ENCODE data around the gene CPA1.

CPA1 gene

DNA sequence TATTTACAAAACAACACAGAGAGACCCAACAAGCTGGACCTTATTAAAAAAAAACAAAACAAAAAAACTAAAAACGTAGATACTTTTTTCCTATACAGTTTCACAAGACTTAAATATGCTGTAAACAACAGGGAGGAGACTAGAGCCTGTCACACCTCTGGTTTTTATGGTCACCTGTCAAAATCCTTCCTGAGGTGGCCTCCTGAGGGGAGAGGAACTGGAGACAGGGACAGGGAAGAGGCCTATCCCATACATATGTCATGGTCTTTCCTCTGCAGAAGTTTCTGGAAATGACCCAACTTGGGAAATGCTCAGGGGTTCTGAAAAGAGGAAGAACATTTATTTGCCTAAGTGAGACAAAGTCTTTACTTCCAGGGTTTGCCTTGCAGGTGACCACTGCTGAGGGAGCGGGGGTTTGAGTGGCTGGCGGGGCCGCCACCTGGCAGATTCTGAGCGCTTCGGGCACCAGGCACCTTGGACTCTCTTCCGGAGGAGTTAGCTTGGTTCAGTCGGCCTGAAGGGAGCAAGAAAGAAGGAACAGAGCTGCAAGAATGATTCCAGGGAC is 18.3 kb downstream of the CPA1 start:
- Histone ChIP-seq H3K36me3 (ENCODE audit: insufficient read depth, low read length) (peaks cover 40% of the 10 kb centered on the region), H3K4me3 (ENCODE audit: low read length) (no peak overlapping the region), H2AFZ (ENCODE audit: low read depth, low read length) (no peak overlapping the region), H3K27me3 (ENCODE audit: insufficient read depth, low read length) (no peaks in the 10 kb centered on the region), H3K9me3 (ENCODE audit: low read length) (peaks cover 1% of the 10 kb centered on the region), H3K4me1 (ENCODE audit: insufficient read depth, low read length) (peaks cover 13% of the 10 kb centered on the region)

DNA sequence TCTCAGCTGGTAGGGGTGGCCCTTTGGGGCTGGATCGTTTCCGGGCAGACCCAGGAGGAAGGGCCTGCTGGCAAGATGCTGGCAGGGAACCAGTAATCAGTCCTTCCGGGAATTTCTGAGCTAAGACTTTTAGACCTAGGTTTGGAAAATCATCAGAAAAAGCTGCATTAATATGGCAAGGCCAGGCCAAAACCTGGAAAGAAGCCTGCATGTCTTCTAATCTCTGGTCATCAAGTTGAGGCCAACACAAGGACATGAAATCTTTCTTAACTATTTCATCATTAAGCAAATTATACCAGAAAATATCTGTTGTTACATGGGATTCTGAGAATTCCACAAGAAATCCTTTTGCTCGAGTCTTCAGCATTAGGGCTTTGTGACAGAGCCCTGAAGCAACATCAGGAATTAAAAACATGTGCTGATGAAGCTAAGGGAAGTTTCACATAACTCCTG is 19.9 kb downstream of the CPA1 start:
- peaks cover 1% of the 10 kb centered on the region for H3K9me3 ChIP-seq (ENCODE audit: low read length)
- H3K4me3 ChIP-seq (ENCODE audit: low read length), result no peak overlapping the region
- no peaks in the 10 kb centered on the region for H3K27me3 ChIP-seq (ENCODE audit: insufficient read depth, low read length)
- H3K36me3 ChIP-seq (ENCODE audit: insufficient read depth, low read length), result peaks cover 42% of the 10 kb centered on the region
- no peak overlapping the region for H2AFZ ChIP-seq (ENCODE audit: low read depth, low read length)
- H3K4me1 ChIP-seq (ENCODE audit: insufficient read depth, low read length), result peaks cover 13% of the 10 kb centered on the region

DNA sequence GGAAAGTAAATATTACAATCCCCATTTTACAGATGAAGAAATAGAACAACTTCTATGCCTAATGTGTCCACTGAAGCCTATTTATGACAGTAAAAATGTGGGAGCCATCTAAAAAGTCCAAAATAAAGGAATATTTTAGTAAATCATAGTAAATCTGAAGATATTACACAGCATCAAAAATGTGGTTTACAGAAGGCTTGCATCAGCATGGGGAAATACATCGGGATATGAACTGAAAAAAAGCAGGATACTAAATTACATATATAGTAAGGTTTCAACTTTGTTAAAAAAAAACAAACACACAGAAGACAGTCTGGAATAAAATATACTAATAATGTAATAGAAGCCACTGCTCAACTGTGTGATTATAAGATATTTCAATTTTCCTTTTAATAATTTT is 20.8 kb downstream of the CPA1 start:
- Histone ChIP-seq H3K36me3 (ENCODE audit: insufficient read depth, low read length) (peaks cover 42% of the 10 kb centered on the region), H3K27me3 (ENCODE audit: insufficient read depth, low read length) (no peaks in the 10 kb centered on the region), H3K4me1 (ENCODE audit: insufficient read depth, low read length) (peaks cover 9% of the 10 kb centered on the region), H3K4me3 (ENCODE audit: low read length) (no peak overlapping the region), H3K9me3 (ENCODE audit: low read length) (peaks cover 1% of the 10 kb centered on the region), H2AFZ (ENCODE audit: low read depth, low read length) (no peak overlapping the region)

DNA sequence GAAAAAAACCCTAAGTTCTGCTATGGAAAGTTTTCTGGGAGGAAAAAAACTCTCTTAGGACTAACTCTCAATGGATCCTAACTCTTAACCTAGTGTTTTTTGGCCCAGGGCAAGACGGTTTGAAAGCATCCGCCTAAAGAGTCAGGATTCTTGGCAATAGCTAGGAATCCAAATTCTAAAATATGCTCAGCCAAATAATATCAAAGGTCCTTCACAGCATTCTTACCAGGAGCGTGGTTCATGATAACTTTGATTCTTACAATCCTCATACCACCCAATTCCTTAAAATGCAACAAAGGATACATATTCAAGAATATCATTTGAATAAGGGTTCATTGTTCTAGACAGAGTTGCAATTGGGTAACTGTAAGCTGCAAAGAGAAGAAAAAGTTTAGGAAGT is 21.3 kb downstream of the CPA1 start:
- H2AFZ ChIP-seq (ENCODE audit: low read depth, low read length), result no peak overlapping the region
- H3K36me3 ChIP-seq (ENCODE audit: insufficient read depth, low read length), result peaks cover 42% of the 10 kb centered on the region

DNA sequence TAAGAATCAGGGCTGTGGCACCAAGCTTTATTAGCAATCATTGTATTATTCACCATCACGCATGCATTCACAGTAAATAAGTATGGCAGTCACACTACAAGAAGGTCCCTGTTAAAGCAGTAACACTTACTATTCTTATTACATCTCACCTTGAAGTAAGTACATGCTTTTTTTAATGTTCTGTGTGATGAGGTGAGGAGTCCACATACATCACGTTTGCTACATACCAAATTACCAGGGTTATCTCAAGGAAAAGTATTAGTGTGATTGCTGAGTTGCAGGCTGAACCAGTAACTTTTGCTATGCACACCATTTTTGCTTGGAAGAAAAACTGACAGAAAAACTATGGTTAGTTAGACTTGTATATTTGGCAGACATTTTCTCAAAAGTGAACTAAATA is 24.7 kb downstream of the CPA1 start:
- Histone ChIP-seq H2AFZ (ENCODE audit: low read depth, low read length) (no peak overlapping the region), H3K4me1 (ENCODE audit: insufficient read depth, low read length) (peaks cover 20% of the 10 kb centered on the region), H3K4me3 (ENCODE audit: low read length) (no peak overlapping the region), H3K9me3 (ENCODE audit: low read length) (no peaks in the 10 kb centered on the region), H3K36me3 (ENCODE audit: insufficient read depth, low read length) (peaks cover 28% of the 10 kb centered on the region), H3K27me3 (ENCODE audit: insufficient read depth, low read length) (no peaks in the 10 kb centered on the region)

More for the DNA sequence above, 21.3 kb downstream of the CPA1 start:
- H3K4me1 ChIP-seq (ENCODE audit: insufficient read depth, low read length), result peaks cover 9% of the 10 kb centered on the region
- peaks cover 1% of the 10 kb centered on the region for H3K9me3 ChIP-seq (ENCODE audit: low read length)
- no peak overlapping the region for H3K4me3 ChIP-seq (ENCODE audit: low read length)
- no peaks in the 10 kb centered on the region for H3K27me3 ChIP-seq (ENCODE audit: insufficient read depth, low read length)

DNA sequence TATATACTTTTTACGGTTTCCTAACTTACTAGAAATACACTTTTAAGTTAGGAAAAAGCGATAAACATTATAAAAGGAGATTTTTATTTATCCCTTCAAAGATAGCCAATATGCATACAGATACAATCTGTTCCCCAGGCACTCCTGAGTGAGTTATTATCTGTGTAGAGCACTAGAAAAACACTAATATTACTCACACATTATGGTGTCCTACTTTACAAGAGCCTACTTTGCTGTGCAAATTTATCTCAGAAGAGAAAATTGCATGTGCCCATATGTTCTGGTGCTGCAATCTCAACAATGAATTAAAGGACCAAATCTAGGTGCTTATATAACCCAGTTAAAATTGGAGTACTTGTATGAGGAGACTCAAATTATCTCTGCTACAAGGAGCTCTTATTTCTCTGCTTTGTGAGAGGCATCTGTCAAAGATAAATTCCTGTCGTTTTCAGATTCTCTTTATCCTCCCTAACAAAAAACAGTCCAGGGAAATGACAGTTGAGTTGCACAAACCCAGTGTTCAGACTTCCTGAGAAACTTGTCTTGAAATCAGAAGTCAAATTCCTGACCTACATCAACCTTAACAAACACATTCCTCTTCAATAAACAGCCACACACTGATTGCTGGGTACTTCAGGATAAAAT is 28.9 kb downstream of the CPA1 start:
- H3K9me3 ChIP-seq (ENCODE audit: low read length), result no peaks in the 10 kb centered on the region
- peaks cover 5% of the 10 kb centered on the region for H3K36me3 ChIP-seq (ENCODE audit: insufficient read depth, low read length)
- H3K27me3 ChIP-seq (ENCODE audit: insufficient read depth, low read length), result no peaks in the 10 kb centered on the region
- no peak overlapping the region for H3K4me3 ChIP-seq (ENCODE audit: low read length)
- no peak overlapping the region for H2AFZ ChIP-seq (ENCODE audit: low read depth, low read length)
- H3K4me1 ChIP-seq (ENCODE audit: insufficient read depth, low read length), result peaks cover 39% of the 10 kb centered on the region

DNA sequence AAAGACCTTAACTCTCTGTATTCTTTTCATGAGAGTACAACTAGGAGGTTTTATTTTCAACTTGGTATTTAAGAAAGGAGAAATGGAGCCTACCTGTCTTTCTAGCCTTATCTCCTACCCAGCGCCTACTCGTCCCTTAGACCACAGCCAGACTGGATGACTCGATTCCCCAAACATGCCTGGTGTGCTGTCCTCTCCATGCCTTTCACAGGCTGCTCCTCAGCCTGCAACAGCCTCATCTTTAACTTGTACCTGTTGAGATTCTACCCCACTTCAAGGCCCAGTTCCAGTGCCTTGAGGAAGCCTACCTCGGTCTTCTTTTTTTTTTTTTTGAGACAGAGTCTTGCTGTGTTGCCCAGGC is 29.4 kb downstream of the CPA1 start:
- Histone ChIP-seq H2AFZ (ENCODE audit: low read depth, low read length) (no peak overlapping the region), H3K27me3 (ENCODE audit: insufficient read depth, low read length) (no peaks in the 10 kb centered on the region), H3K9me3 (ENCODE audit: low read length) (no peaks in the 10 kb centered on the region), H3K4me3 (ENCODE audit: low read length) (no peak overlapping the region), H3K4me1 (ENCODE audit: insufficient read depth, low read length) (peaks cover 39% of the 10 kb centered on the region), H3K36me3 (ENCODE audit: insufficient read depth, low read length) (peaks cover 5% of the 10 kb centered on the region)

DNA sequence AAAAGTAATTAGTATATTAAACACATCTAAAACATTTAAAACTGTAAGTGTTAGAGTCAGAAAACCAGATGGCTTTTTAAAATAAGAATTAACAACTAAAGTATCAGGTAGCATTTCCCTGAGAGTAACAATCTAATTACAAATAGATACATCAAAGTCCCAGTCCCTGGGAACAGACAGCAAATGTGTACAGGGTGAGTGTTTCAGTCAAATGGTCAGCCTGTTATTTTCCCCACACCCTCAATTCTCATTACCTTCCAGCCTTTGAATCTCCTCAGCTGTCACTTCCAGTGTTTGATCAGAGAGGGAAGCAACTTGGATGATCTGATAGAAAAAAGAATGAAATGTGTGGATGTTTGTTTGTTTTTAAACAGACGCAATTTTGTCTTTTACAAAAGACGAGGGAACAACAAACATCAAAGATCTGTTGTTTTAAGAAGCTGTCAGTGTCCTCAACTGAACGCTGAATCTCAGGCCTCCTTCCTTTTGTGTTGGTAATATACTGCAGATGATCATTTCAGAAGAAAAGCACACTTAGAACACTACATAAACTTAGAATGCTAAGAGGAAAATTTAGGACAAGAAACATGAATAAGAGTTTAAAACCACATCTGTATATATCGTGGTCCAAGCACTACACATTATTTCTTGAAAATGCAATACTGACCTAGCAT is 30.7 kb downstream of the CPA1 start:
- Histone ChIP-seq H3K27me3 (ENCODE audit: insufficient read depth, low read length) (no peaks in the 10 kb centered on the region), H3K36me3 (ENCODE audit: insufficient read depth, low read length) (peaks cover 5% of the 10 kb centered on the region), H3K4me3 (ENCODE audit: low read length) (no peak overlapping the region), H2AFZ (ENCODE audit: low read depth, low read length) (no peak overlapping the region), H3K4me1 (ENCODE audit: insufficient read depth, low read length) (peaks cover 39% of the 10 kb centered on the region), H3K9me3 (ENCODE audit: low read length) (no peaks in the 10 kb centered on the region)

DNA sequence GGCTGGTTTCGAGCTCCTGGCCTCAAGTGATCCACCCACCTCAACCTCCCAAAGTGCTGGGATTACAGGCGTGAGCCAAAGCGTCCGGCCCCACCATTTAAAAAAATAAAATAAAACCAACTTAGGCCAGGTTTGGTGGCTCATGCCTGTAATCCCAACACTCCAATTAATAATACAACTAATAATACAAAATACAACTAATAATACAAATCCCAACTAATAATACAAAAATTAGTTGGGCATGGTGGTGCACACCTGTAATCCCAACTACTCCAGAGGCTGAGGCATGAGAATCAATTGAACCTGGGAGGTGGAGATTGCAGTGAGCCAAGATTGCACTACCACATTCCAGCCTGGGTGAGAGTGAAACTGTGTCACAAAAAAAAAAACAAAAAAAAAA is 32.9 kb downstream of the CPA1 start:
- Histone ChIP-seq H3K36me3 (ENCODE audit: insufficient read depth, low read length) (peaks cover 5% of the 10 kb centered on the region), H3K4me1 (ENCODE audit: insufficient read depth, low read length) (peaks cover 50% of the 10 kb centered on the region), H3K27me3 (ENCODE audit: insufficient read depth, low read length) (no peaks in the 10 kb centered on the region), H3K9me3 (ENCODE audit: low read length) (no peaks in the 10 kb centered on the region), H3K4me3 (ENCODE audit: low read length) (no peak overlapping the region), H2AFZ (ENCODE audit: low read depth, low read length) (no peak overlapping the region)

DNA sequence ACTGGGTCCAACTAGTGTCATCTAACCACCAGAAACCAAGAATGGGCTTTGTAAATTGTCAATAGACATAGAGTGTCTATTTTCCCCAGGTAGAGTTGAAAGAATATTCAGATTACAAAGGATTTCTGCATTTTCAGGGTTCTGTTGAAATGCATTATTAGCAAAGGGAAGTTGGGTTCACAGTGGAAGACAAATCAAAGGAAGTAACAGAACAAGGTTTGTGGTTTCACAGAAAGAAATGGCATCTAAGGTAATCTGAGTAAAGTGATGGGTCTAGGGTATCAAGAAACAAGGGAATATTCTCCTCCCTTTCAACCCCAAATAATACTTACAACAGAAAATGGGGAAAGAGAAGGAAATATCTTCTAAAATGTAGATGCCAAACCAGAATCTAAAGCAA is 34.7 kb downstream of the CPA1 start:
- H3K9me3 ChIP-seq (ENCODE audit: low read length), result no peaks in the 10 kb centered on the region
- H3K4me1 ChIP-seq (ENCODE audit: insufficient read depth, low read length), result peaks cover 49% of the 10 kb centered on the region
- H3K36me3 ChIP-seq (ENCODE audit: insufficient read depth, low read length), result peaks cover 5% of the 10 kb centered on the region
- H2AFZ ChIP-seq (ENCODE audit: low read depth, low read length), result no peak overlapping the region
- no peak overlapping the region for H3K4me3 ChIP-seq (ENCODE audit: low read length)
- H3K27me3 ChIP-seq (ENCODE audit: insufficient read depth, low read length), result no peaks in the 10 kb centered on the region

DNA sequence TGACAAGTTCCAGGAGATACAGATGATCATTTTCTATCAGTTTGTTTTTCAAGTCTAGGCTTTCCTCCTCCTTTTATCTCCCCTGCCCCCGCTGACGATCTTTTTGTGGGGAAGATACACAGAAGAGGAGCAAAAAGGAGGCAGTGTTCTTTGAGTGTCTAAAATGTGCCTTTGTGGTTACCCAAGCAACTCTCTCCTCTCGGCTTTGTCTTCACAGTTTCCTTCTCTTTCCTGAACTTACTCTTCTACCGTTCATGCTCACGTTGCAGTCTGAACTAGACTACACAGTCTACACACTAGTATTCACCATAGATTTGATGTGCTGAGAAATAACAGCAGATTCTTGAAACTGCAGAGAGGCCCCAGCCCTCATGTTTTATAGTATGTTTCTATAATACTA is 36.9 kb downstream of the CPA1 start:
- Histone ChIP-seq H3K36me3 (ENCODE audit: insufficient read depth, low read length) (no peaks in the 10 kb centered on the region), H3K27me3 (ENCODE audit: insufficient read depth, low read length) (no peaks in the 10 kb centered on the region), H3K4me1 (ENCODE audit: insufficient read depth, low read length) (peaks cover 49% of the 10 kb centered on the region), H2AFZ (ENCODE audit: low read depth, low read length) (peak overlapping the region; percentile 50), H3K9me3 (ENCODE audit: low read length) (no peaks in the 10 kb centered on the region), H3K4me3 (ENCODE audit: low read length) (no peak overlapping the region)

DNA sequence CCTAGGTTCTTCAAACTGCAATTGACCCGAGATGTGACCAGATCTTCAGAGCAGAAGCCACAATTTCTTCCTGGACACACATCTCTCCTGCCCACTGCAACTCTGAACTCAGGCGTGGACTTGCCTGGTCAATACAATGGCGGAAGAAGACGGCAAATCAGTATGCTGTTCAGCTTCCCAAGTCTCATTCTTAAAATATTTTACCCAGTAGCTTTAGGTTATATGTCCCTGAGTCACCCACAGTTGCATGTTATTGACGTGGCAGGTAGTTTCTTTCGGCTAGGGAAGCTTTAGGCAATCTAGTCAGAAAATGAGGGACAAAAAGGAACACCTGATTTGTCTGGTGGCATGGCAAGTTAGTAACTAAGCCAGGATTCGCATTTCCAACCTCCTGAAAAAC is 38.0 kb downstream of the CPA1 start:
- peaks cover 47% of the 10 kb centered on the region for H3K4me1 ChIP-seq (ENCODE audit: insufficient read depth, low read length)
- no peaks in the 10 kb centered on the region for H3K27me3 ChIP-seq (ENCODE audit: insufficient read depth, low read length)
- no peaks in the 10 kb centered on the region for H3K36me3 ChIP-seq (ENCODE audit: insufficient read depth, low read length)
- H3K4me3 ChIP-seq (ENCODE audit: low read length), result no peak overlapping the region
- no peak overlapping the region for H2AFZ ChIP-seq (ENCODE audit: low read depth, low read length)
- H3K9me3 ChIP-seq (ENCODE audit: low read length), result no peaks in the 10 kb centered on the region

DNA sequence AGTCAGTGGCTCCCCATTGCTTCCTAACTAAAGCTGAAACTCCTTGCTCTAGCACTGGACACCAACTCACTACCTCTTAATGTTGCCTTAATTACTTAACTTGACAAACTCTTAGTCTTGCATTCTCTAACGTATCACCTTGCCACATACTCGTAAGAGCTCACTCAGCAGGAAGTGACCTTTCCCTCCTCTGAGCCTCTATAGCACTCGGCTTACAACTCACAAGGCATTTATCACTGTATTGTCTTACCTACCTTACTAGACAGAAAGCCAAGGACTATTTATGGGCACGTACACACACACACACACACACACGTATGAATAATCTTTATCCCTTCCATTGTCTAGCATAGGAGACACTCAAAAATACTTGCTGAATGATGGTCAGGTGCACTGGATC is 39.4 kb downstream of the CPA1 start:
- Histone ChIP-seq H2AFZ (ENCODE audit: low read depth, low read length) (no peak overlapping the region), H3K4me1 (ENCODE audit: insufficient read depth, low read length) (peaks cover 47% of the 10 kb centered on the region), H3K27me3 (ENCODE audit: insufficient read depth, low read length) (no peaks in the 10 kb centered on the region), H3K36me3 (ENCODE audit: insufficient read depth, low read length) (no peaks in the 10 kb centered on the region), H3K4me3 (ENCODE audit: low read length) (no peak overlapping the region), H3K9me3 (ENCODE audit: low read length) (no peaks in the 10 kb centered on the region)
